ENCODE measurements around the gene ADAMTSL4. TPM values are rescaled to one million over a fixed set of nuclear protein-coding genes. Genes with fewer than 3 reads are reported as not detected.

The ADAMTSL4 gene
- total and polyA plus RNA-seq, 9 of the 15 experiments (the other 6 are each of a cell fraction or from before 2014, with no cell fraction given) = 12.7 to 212 (median 35.6) TPM

GRCh38 chr1:150548632-150549495 is at the start of gene ADAMTSL4 (continued):
- TF ChIP-seq MGA (IDR thresholded peaks at IDR 0.05) = peak; percentile 72
- TF ChIP-seq SREBF2 (CRISPR knock-in tag; IDR thresholded peaks at IDR 0.05) = no peak
- TF ChIP-seq ZBED1 (IDR thresholded peaks at IDR 0.05) = no peak
- no peak for TF ChIP-seq ZZZ3 (IDR thresholded peaks at IDR 0.05)
- no peak for TF ChIP-seq MCM3 (IDR thresholded peaks at IDR 0.05)
- TF ChIP-seq YBX1 (IDR thresholded peaks at IDR 0.05) = no peak
- TF ChIP-seq ZKSCAN8 (CRISPR knock-in tag; IDR thresholded peaks at IDR 0.05) = no peak
- peak; percentile 42 for TF ChIP-seq CTCFL (IDR thresholded peaks at IDR 0.05; ENCODE audit: borderline replicate concordance, insufficient read depth, low read depth, low read length, poor library complexity, severe bottlenecking)
- no peak for TF ChIP-seq DLX4 (CRISPR knock-in tag; IDR thresholded peaks at IDR 0.05)
- TF ChIP-seq RBM15 (IDR thresholded peaks at IDR 0.05; ENCODE audit: insufficient read depth, low read length) = no peak
- no peak for TF ChIP-seq SMAD2 (IDR thresholded peaks at IDR 0.05; ENCODE audit: low read depth, low read length)
- TF ChIP-seq CGGBP1 (CRISPR knock-in tag; IDR thresholded peaks at IDR 0.05) = no peak
- no peak for TF ChIP-seq GTF2A2 (tag; IDR thresholded peaks at IDR 0.05)

Measured in K562 (cell line).